H1 (cell line): Measurements from ENCODE around the gene EVI5. TPM values are rescaled to one million over a fixed set of nuclear protein-coding genes. Genes with fewer than 3 reads are reported as not detected.

ENCODE experiments used
- CTCF ChIA-PET: fragments of 300-600 bp; sonication (Branson Sonifier 250); formaldehyde crosslinking; loops from one replicate; lab custom pipeline; 2021; ENCODE audit not compliant: partially characterized antibody; lab: Charles Lee
- POLR2A ChIA-PET: fragments of 300-600 bp; sonication (Branson Sonifier 250); formaldehyde crosslinking; loops from one replicate; lab custom pipeline; 2021; ENCODE audit warnings: inconsistent platforms; ENCODE audit not compliant: partially characterized antibody; lab: Charles Lee
- DNase-seq, 2 experiments: peaks; one replicate each; pipeline versions ENCODE4 v3.0.0 to v3.0.0-alpha.2; 2010 to 2022; ENCODE audit warnings: low spot score in 2 of 2, low read depth in 1 of 2, mixed read lengths in 1 of 2
- FAIRE-seq: peaks from 2 replicates; lab custom pipeline; 2011; peaks lifted over from hg19 to GRCh38; lab: Jason Lieb, UNC
- H2AFZ ChIP-seq: 2 replicates; pipeline ENCODE4 v1.8.1; 2012; ENCODE audit warnings: low read length, inconsistent platforms
- H2AK5ac ChIP-seq: 2 replicates; pipeline ENCODE4 v1.6.1; 2013; ENCODE audit warnings: low read depth, low read length
- H2BK120ac ChIP-seq: replicated peaks from 2 replicates; pipeline ENCODE3; 2013; ENCODE audit warnings: low read depth, low read length, inconsistent platforms
- H2BK12ac ChIP-seq: 2 replicates; pipeline ENCODE4 v1.6.1; 2013; ENCODE audit warnings: low read depth, low read length
- H2BK15ac ChIP-seq: 2 replicates; pipeline ENCODE4 v1.6.1; 2013; ENCODE audit warnings: low read length
- H2BK20ac ChIP-seq: 2 replicates; pipeline ENCODE4 v1.6.1; 2013; ENCODE audit warnings: low read length
- H2BK5ac ChIP-seq: 2 replicates; pipeline ENCODE4 v1.6.1; 2013; ENCODE audit warnings: low read depth, low read length
- H3K14ac ChIP-seq: 2 replicates; pipeline ENCODE4 v1.6.1; 2013; ENCODE audit warnings: inconsistent platforms; ENCODE audit not compliant: insufficient read length
- H3K18ac ChIP-seq: 2 replicates; pipeline ENCODE4 v1.6.1; 2013; ENCODE audit warnings: low read length; ENCODE audit errors: extremely low read depth
- H3K23ac ChIP-seq: 2 replicates; pipeline ENCODE4 v1.6.1; 2013; ENCODE audit warnings: inconsistent platforms; ENCODE audit not compliant: insufficient read length
- H3K23me2 ChIP-seq: 2 replicates; pipeline ENCODE4 v1.6.1; 2013; ENCODE audit warnings: low read depth, low read length
- H3K27ac ChIP-seq: 2 replicates; pipeline ENCODE4 v1.6.1; 2011; ENCODE audit warnings: low read depth, low read length, inconsistent platforms
- H3K27me3 ChIP-seq, 4 experiments: replicated peaks in 1 of 4; 1 replicate in 1 of 4; 2 replicates in 3 of 4; pipeline versions ENCODE4 v1.6.1 to v1.8.1; 2011 to 2013; ENCODE audit warnings: low read length in 3 of 4, mild to moderate bottlenecking in 3 of 4, inconsistent platforms in 2 of 4, mixed read lengths in 2 of 4, moderate library complexity in 1 of 4; ENCODE audit not compliant: control insufficient read depth in 3 of 4, insufficient read depth in 3 of 4; ENCODE audit errors: extremely low read depth in 1 of 4
- H3K36me3 ChIP-seq, 4 experiments: 2 replicates each; pipeline versions ENCODE4 v1.6.1 to v1.8.1; 2011 to 2013; ENCODE audit warnings: mild to moderate bottlenecking in 4 of 4, low read length in 3 of 4, moderate library complexity in 2 of 4, control low read depth in 1 of 4, inconsistent platforms in 1 of 4; ENCODE audit not compliant: insufficient read depth in 4 of 4, control insufficient read depth in 2 of 4
- H3K4ac ChIP-seq: replicated peaks from 2 replicates; pipeline ENCODE3; 2013; ENCODE audit warnings: low read length, low read depth, mixed read lengths, inconsistent platforms; ENCODE audit not compliant: insufficient read length
- H3K4me1 ChIP-seq, 4 experiments: replicated peaks in 1 of 4; 1 replicate in 1 of 4; 2 replicates in 3 of 4; pipeline versions ENCODE4 v1.6.1 to v1.8.1; 2011 to 2013; ENCODE audit warnings: low read length in 3 of 4, inconsistent platforms in 2 of 4, mixed read lengths in 1 of 4; ENCODE audit not compliant: insufficient read depth in 4 of 4, control insufficient read depth in 3 of 4
- H3K4me2 ChIP-seq, 2 experiments: 2 replicates each; pipeline versions ENCODE4 v1.6.1 to v1.8.1; 2011 to 2013; ENCODE audit warnings: low read depth in 2 of 2, low read length in 2 of 2, control low read depth in 1 of 2, inconsistent platforms in 1 of 2, mild to moderate bottlenecking in 1 of 2; ENCODE audit not compliant: insufficient read depth in 1 of 2
- H3K4me3 ChIP-seq, 4 experiments: fragments of 200-600, 300-600 bp in 1 of 4; sonication (generic), shearing (Covaris generic), sonication (Bioruptor Twin) in 1 of 4; 2 replicates each; pipeline versions ENCODE4 v1.5.1 to v1.8.1; 2011 to 2016; ENCODE audit warnings: low read length in 4 of 4, low read depth in 3 of 4, control low read depth in 2 of 4, inconsistent platforms in 2 of 4, mild to moderate bottlenecking in 2 of 4, mixed read lengths in 1 of 4, moderate library complexity in 1 of 4; ENCODE audit not compliant: insufficient read depth in 2 of 4; ENCODE audit errors: extremely low read depth in 1 of 4
- H3K56ac ChIP-seq: replicated peaks from 2 replicates; pipeline ENCODE3; 2013; ENCODE audit warnings: low read depth, mild to moderate bottlenecking, mixed read lengths, low read length, inconsistent platforms; ENCODE audit not compliant: insufficient read length
- H3K79me1 ChIP-seq: 2 replicates; pipeline ENCODE4 v1.6.1; 2013; ENCODE audit warnings: low read depth, low read length, control low read depth
- H3K79me2 ChIP-seq, 2 experiments: 2 replicates each; pipeline versions ENCODE4 v1.6.1 to v1.8.1; 2012 to 2013; ENCODE audit warnings: low read length in 2 of 2, mild to moderate bottlenecking in 2 of 2, inconsistent platforms in 1 of 2; ENCODE audit not compliant: insufficient read depth in 2 of 2, control insufficient read depth in 1 of 2
- H3K9ac ChIP-seq, 4 experiments: replicated peaks in 1 of 4; 1 replicate in 1 of 4; 2 replicates in 3 of 4; pipeline versions ENCODE4 v1.6.1 to v1.8.1; 2011 to 2013; ENCODE audit warnings: low read depth in 3 of 4, low read length in 3 of 4, control low read depth in 2 of 4, mild to moderate bottlenecking in 2 of 4, moderate library complexity in 2 of 4, inconsistent platforms in 1 of 4; ENCODE audit errors: extremely low read depth in 1 of 4
- H3K9me3 ChIP-seq, 2 experiments: 2 replicates each; pipeline versions ENCODE4 v1.6.1 to v1.8.1; 2012 to 2013; ENCODE audit warnings: mild to moderate bottlenecking in 2 of 2, moderate library complexity in 2 of 2, control low read depth in 1 of 2, inconsistent platforms in 1 of 2, low read depth in 1 of 2, low read length in 1 of 2, mixed read lengths in 1 of 2; ENCODE audit not compliant: insufficient read depth in 2 of 2
- H4K20me1 ChIP-seq, 2 experiments: replicated peaks in 1 of 2; 2 replicates each; pipeline versions ENCODE3 to v1.8.1; 2011 to 2013; ENCODE audit warnings: inconsistent platforms in 2 of 2, low read length in 2 of 2, mild to moderate bottlenecking in 1 of 2; ENCODE audit not compliant: insufficient read depth in 2 of 2, control insufficient read depth in 1 of 2
- H4K5ac ChIP-seq: 2 replicates; pipeline ENCODE4 v1.6.1; 2013; ENCODE audit warnings: low read length, low read depth, mixed read lengths, inconsistent platforms; ENCODE audit not compliant: insufficient read length
- H4K8ac ChIP-seq: 2 replicates; pipeline ENCODE4 v1.8.0; 2013; ENCODE audit warnings: mild to moderate bottlenecking, moderate library complexity, low read length, inconsistent platforms; ENCODE audit not compliant: insufficient read depth; ENCODE audit errors: extremely low read depth
- H4K91ac ChIP-seq: replicated peaks from 2 replicates; pipeline ENCODE3; 2013; ENCODE audit warnings: low read length, mixed read lengths, inconsistent platforms; ENCODE audit not compliant: insufficient read length
- CTBP2 ChIP-seq: IDR thresholded peaks from 2 replicates; pipeline ENCODE4 v1.7.0; 2011; ENCODE audit warnings: borderline replicate concordance, mild to moderate bottlenecking, moderate library complexity, mixed read lengths, low read length; ENCODE audit not compliant: insufficient read depth, insufficient read length
- WGBS, 2 experiments: shearing (Covaris generic) in 1 of 2; methylation state at CpG; one replicate each; pipeline versions ENCODE4 v1.1.6 to v1.1.7; 2013 to 2015; ENCODE audit warnings: low lambda C conversion rate in 2 of 2, mixed read lengths in 2 of 2, inconsistent platforms in 1 of 2, low coverage in 1 of 2, missing lambda C conversion rate in 1 of 2; ENCODE audit not compliant: insufficient replicate concordance in 2 of 2, insufficient coverage in 1 of 2, insufficient read length in 1 of 2; ENCODE audit errors: extremely low coverage in 1 of 2, missing lambda C conversion rate in 1 of 2; 5-methylcytosine and 5-hydroxymethylcytosine counted together
- polyA plus RNA-seq, 7 experiments: library from polyadenylated mRNA; depleted of rRNA in 3 of 7; stranded (reverse) in 5 of 7; unstranded in 2 of 7; fragments of >200 nt in 5 of 7; fragments of 200-250 nt in 2 of 7; gene quantifications; 1 replicate in 5 of 7; 2 replicates in 1 of 7; 4 replicates in 1 of 7; pipeline versions ENCODE4 v1.2.1 to v1.2.3, GENCODE V29; 2011 to 2013; ENCODE audit warnings: missing spikeins in 2 of 7, mixed read lengths in 2 of 7
- total RNA-seq: library from RNA; stranded (reverse); fragmentation: NEBNext Ultra II Directional; extraction: Animal tissue kit (Norgen Biotek cat#: 25700); gene quantifications from 2 replicates; pipeline ENCODE4 v1.2.1, GENCODE V29; 2021

EVI5 gene
- total and polyA plus RNA-seq, 2 of the 8 experiments (the other 6 are each of a cell fraction or from before 2014, with no cell fraction given), result 1.7 to 13.7 TPM

- Histone ChIP-seq H2AFZ (no peak overlapping the region), H3K18ac (no peak overlapping the region), H3K79me2 (no peaks in the 10 kb centered on the region), H4K91ac (no peak overlapping the region), H3K27ac (no peak overlapping the region), H3K56ac (no peak overlapping the region), H4K8ac (no peak overlapping the region), H3K23ac (no peak overlapping the region), H3K4me1 (no peaks in the 10 kb centered on the region), H3K4me2 (no peak overlapping the region), H2BK20ac (no peak overlapping the region), H3K4me3 (no peak overlapping the region), H2BK5ac (no peak overlapping the region), H2AK5ac (no peak overlapping the region), H3K9me3 (no peaks in the 10 kb centered on the region), H3K23me2 (no peaks in the 10 kb centered on the region), H3K4ac (no peak overlapping the region), H3K14ac (no peak overlapping the region), H2BK120ac (no peak overlapping the region), H3K9ac (no peak overlapping the region), H2BK12ac (no peak overlapping the region), H3K79me1 (no peaks in the 10 kb centered on the region), H3K36me3 (no peaks in the 10 kb centered on the region), H3K27me3 (no peaks in the 10 kb centered on the region), H4K20me1 (no peaks in the 10 kb centered on the region), H4K5ac (no peak overlapping the region), H2BK15ac (no peak overlapping the region)
- DNase-seq (no peak), FAIRE-seq (no peak)
- ChIA-PET POLR2A (interaction anchor here (0.8 kb wide), 1 partner anchor 32 kb away, joined by 3 read pairs; no protein-coding TSS in a partner anchor), CTCF (interaction anchor here (1.0 to 1.2 kb wide), 2 partner anchors 11 to 23 kb away, joined by 3 to 4 read pairs; no protein-coding TSS in a partner anchor)
- 88% methylated on average over 3 of the region's 3 CpGs; no CpG with 5 or more reads in 1 of the 2 experiments for whole genome bisulfite sequencing, 2 experiments
- no peak for TF ChIP-seq CTBP2
These were observed 269.1 kb downstream of the EVI5 start for GRCh38 chr1:92515796-92516201.
